Thyroid gland (tissue), 4 donors: ENCODE results near the gene DPP3. TPM values are rescaled to one million over a fixed set of nuclear protein-coding genes. Genes with fewer than 3 reads are reported as not detected.
"Not testable (repeated sequence)": the region's sequence is repeated elsewhere in the genome, so short reads cannot be mapped to it uniquely, and the experiment has no call there.

Experiments used
- DNase-seq, 2 donors: peaks; one replicate each; pipeline ENCODE4 v3.0.0-alpha.2; 2019
- H3K27ac ChIP-seq, 3 donors: fragments of 200-600 bp; sonication (generic); 1 replicate in 2 of 3; 2 replicates in 1 of 3; pipeline ENCODE4 v1.5.1; 2016 to 2019; ENCODE audit warnings: mild to moderate bottlenecking in 1 of 3, moderate library complexity in 1 of 3
- H3K27me3 ChIP-seq: fragments of 200-600 bp; sonication (generic); one replicate; pipeline ENCODE4 v1.5.1; 2019
- H3K36me3 ChIP-seq, 2 donors: fragments of 200-600 bp; sonication (generic); one replicate each; pipeline ENCODE4 v1.5.1; 2016 to 2019
- H3K4me1 ChIP-seq, 2 donors: fragments of 200-600 bp; sonication (generic); one replicate each; pipeline ENCODE4 v1.5.1; 2017 to 2019
- H3K4me3 ChIP-seq, 3 donors: fragments of 200-600 bp; sonication (generic); replicated peaks in 1 of 3; 1 replicate in 2 of 3; 2 replicates in 1 of 3; pipeline ENCODE4 v1.5.1; 2016; ENCODE audit warnings: mild to moderate bottlenecking in 1 of 3
- H3K9me3 ChIP-seq: fragments of 200-600 bp; sonication (generic); one replicate; pipeline ENCODE4 v1.5.1; 2017
- POLR2A ChIP-seq, 2 donors: fragments of 450-650 bp; IDR thresholded peaks; one replicate each; pipeline ENCODE4 v1.6.1; 2017; ENCODE audit warnings: antibody characterized with exemption in 2 of 2, mild to moderate bottlenecking in 2 of 2, moderate library complexity in 1 of 2
- WGBS, 2 donors: methylation state at CpG; one replicate each; pipeline ENCODE4 v1.1.5; 2017; 5-methylcytosine and 5-hydroxymethylcytosine counted together
- intact Hi-C: fragments of 100-400 bp; cut with DNase I; formaldehyde crosslinking; loops from one replicate; pipeline ENCODE4 v1.15.1; 2023
- total RNA-seq, 4 donors: library from RNA; depleted of rRNA; stranded (reverse); fragments of >200 nt; gene quantifications; one replicate each; pipeline ENCODE4 v1.2.3, GENCODE V29; 2016
- TF ChIP-seq, protein P1 (sequence below), 6 experiments: fragments of 200-600 bp in 3 of 6; fragments of 450-650 bp in 3 of 6; sonication (generic) in 3 of 6; IDR thresholded peaks; one replicate each; pipeline ENCODE4 v1.5.1; 2016 to 2019; ENCODE audit warnings: antibody characterized with exemption in 6 of 6, mild to moderate bottlenecking in 2 of 6, inconsistent platforms in 1 of 6, moderate library complexity in 1 of 6

Gene DPP3, protein sequence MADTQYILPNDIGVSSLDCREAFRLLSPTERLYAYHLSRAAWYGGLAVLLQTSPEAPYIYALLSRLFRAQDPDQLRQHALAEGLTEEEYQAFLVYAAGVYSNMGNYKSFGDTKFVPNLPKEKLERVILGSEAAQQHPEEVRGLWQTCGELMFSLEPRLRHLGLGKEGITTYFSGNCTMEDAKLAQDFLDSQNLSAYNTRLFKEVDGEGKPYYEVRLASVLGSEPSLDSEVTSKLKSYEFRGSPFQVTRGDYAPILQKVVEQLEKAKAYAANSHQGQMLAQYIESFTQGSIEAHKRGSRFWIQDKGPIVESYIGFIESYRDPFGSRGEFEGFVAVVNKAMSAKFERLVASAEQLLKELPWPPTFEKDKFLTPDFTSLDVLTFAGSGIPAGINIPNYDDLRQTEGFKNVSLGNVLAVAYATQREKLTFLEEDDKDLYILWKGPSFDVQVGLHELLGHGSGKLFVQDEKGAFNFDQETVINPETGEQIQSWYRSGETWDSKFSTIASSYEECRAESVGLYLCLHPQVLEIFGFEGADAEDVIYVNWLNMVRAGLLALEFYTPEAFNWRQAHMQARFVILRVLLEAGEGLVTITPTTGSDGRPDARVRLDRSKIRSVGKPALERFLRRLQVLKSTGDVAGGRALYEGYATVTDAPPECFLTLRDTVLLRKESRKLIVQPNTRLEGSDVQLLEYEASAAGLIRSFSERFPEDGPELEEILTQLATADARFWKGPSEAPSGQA
- total RNA-seq, result 10 to 100 TPM; 10.9 to 38.7 (median 35.8) TPM

DNA sequence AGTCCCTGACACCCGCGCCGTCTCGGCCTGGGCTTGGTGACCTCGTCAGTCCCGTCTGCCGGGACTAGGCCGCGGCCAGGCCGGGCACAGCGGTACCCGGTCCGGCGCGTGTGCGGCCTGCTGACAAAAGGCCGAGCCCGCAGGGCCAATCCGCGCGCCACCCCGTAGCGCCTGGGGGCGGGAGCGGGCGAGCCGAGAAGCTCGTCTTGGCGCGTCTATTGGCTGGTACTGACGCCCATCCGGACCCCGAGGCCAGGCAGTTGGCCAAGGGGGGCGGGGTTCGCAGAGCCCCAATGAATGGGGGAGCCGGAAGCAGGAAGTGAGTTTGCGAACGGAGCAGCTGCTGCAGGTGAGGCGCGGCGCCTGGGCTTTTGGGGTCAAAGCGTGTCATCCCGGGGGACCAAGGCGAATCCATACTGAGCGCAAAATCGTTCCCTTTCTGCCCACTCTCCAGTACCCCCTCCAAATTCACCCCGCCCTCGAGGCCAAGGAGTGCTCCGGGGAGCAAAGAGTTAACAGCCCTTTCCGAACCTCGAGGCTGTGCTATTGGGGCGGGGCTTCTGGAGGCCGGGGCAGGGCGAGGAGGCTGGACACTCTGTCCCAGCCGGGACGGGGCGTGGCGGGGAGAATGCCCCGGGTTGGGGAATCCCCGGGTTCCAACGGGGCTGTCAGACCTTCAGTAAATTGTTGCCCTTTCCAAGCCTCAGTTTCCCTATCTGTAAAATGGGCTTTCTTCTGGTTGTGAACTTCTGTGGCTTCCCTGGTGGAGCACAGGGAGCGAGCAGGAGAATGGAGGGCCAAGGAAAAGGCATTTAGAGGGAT, at the start of gene DPP3:
TSS of gene DPP3 (plus strand) at position 318 of the 822 bp plus-strand sequence. CDS start 1,767 bp downstream, outside the sequence.
- Histone ChIP-seq H3K27ac (peak within 1 kb of the TSS; percentile 34 to 92 (median 67)), H3K27me3 (no peaks in the 10 kb centered on the region), H3K4me1 (peaks cover 5 to 18% of the 10 kb centered on the region in 2 donors), H3K4me3 (peak within 1 kb of the TSS; percentile 52 to 75 (median 69)), H3K36me3 (no peaks in the 10 kb centered on the region), H3K9me3 (no peaks in the 10 kb centered on the region)
- intact Hi-C loops, result no loop called here
- WGBS, 2 donors, result 2 to 4% methylated on average over 18 to 28 of the region's 62 CpGs
- TF ChIP-seq POLR2A (IDR thresholded peaks at IDR 0.05), result peak in 1 of 2 donors; percentile 91
- TF ChIP-seq, protein P1, sequence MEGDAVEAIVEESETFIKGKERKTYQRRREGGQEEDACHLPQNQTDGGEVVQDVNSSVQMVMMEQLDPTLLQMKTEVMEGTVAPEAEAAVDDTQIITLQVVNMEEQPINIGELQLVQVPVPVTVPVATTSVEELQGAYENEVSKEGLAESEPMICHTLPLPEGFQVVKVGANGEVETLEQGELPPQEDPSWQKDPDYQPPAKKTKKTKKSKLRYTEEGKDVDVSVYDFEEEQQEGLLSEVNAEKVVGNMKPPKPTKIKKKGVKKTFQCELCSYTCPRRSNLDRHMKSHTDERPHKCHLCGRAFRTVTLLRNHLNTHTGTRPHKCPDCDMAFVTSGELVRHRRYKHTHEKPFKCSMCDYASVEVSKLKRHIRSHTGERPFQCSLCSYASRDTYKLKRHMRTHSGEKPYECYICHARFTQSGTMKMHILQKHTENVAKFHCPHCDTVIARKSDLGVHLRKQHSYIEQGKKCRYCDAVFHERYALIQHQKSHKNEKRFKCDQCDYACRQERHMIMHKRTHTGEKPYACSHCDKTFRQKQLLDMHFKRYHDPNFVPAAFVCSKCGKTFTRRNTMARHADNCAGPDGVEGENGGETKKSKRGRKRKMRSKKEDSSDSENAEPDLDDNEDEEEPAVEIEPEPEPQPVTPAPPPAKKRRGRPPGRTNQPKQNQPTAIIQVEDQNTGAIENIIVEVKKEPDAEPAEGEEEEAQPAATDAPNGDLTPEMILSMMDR (IDR thresholded peaks at IDR 0.05), result no peak
- peak; percentile 99 for DNase-seq

DNA sequence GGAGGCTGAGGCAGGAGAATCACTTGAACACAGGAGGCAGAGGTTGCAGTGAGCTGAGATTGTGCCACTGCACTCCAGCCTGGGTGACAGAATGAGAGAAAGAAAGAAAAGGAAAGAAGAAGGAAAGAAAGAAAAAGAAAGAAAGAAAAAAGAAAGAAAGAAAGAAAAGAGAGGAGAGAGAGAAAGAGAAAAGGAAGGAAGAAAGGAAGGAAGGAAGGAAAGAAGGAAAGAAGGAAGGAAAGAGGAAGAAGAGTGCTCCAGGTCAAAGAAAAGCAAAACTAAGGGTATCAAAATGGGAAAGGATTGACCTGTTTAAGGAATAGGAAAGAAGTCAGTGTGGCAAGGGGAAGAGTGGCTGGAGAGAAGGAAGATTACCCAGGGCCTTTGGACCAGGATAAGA, 48.9 kb upstream of the DPP3 start:
- H3K4me3 ChIP-seq, H3K27me3 ChIP-seq, H3K4me1 ChIP-seq, DNase-seq, H3K9me3 ChIP-seq, H3K27ac ChIP-seq: not testable (repeated sequence)
- peaks cover 6 to 13% of the 10 kb centered on the region in 2 donors for H3K36me3 ChIP-seq
- intact Hi-C loops, result loop anchor here (2.0 kb wide), 1 partner anchor 22 kb away; no protein-coding TSS in a partner anchor

DNA sequence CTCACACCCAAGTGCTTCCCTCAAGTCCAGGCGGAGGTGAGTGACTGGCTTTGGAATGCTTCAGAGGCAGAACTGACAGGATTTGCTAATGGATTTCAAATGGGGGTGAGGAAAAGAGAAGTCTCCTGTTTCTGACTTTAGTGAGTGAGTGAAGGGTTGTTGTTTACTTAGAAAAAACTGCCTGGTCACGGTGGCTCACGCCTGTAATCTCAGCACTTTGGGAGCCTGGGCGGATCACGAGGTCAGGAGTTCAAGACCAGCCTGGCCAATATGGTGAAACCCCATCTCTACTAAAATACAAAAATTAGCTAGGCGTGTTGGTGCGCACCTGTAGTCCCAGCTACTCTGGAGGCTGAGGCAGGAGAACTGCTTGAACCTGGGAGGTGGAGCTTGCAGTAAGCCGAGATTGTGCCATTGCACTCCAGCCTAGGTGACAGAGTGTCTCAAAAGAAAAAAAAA, 48.3 kb upstream of the DPP3 start:
- H3K4me3 ChIP-seq, H3K27me3 ChIP-seq, H3K9me3 ChIP-seq, H3K27ac ChIP-seq, H3K4me1 ChIP-seq, DNase-seq: not testable (repeated sequence)
- intact Hi-C loops, result loop anchor here (2.0 kb wide), 1 partner anchor 23 kb away; no protein-coding TSS in a partner anchor
- H3K36me3 ChIP-seq, result peaks cover 6 to 13% of the 10 kb centered on the region in 2 donors
- 83 to 88% methylated on average over 8 of the region's 8 CpGs for WGBS, 2 donors

DNA sequence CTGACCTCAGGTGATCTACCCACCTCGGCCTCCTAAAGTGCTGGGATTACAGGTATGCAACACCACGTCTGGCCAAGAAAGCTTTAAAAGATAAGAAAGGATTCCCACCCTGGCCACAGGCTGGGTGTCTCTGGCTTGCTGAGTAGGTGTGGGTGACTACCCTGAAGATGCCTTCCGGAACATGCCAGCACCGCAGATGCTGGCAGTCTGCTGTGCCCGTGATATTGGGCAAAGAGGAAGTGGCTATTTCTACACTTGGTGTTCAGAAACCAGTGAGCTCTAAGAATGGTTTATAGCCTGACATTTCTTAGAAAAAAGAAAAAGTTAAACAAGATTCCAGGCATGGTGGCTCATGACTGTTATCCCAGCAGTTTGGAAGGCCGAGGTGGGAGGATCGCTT, 47.6 kb upstream of the DPP3 start:
- H3K4me3 ChIP-seq, result no peak overlapping the region
- intact Hi-C loops, result no loop called here
- H3K27ac ChIP-seq, result no peak overlapping the region
- TF ChIP-seq POLR2A (IDR thresholded peaks at IDR 0.05), result no peak
- TF ChIP-seq, protein P1 (IDR thresholded peaks at IDR 0.05), result no peak
- 91 to 96% methylated on average over 7 of the region's 7 CpGs for WGBS, 2 donors
- H3K9me3 ChIP-seq, result no peaks in the 10 kb centered on the region
- peaks cover 0 to under 1% of the 10 kb centered on the region in 2 donors for H3K4me1 ChIP-seq
- H3K36me3 ChIP-seq, result peaks cover 6 to 13% of the 10 kb centered on the region in 2 donors
- DNase-seq, result no peak
- no peaks in the 10 kb centered on the region for H3K27me3 ChIP-seq

DNA sequence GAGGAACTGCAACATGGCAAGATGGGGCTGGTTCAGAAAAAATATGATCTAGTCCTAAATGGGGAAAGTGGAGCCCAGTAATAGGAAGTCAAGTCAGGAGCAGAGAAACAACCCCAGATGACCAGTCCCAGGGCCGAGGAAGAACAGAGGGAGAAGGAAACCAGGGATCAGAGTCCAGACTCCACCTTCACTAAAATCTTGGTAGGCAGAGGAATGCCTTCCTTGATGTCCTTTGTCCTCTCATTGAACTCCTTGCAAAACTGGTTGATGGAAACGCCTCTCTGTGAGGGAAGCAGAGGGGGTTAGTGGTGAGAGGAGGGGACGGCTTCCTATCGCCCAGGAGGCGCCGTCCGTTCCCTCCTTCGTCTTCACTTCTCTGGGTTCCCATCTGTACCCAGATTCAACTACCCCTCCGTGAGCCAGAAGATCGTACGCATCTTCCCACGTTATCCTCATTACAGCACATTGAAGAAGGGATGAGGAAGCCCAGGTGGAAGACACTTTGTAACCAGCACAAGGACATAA, 42.2 kb upstream of the DPP3 start:
- H3K4me3 ChIP-seq, result peak overlapping the region; percentile 41 to 86 (median 86)
- H3K9me3 ChIP-seq, result no peaks in the 10 kb centered on the region
- TF ChIP-seq, protein P1 (IDR thresholded peaks at IDR 0.05), result no peak
- no peak for TF ChIP-seq POLR2A (IDR thresholded peaks at IDR 0.05)
- H3K4me1 ChIP-seq, result peaks cover 4 to 7% of the 10 kb centered on the region in 2 donors
- WGBS, 2 donors, result 8 to 9% methylated on average over 12 of the region's 12 CpGs
- H3K27me3 ChIP-seq, result no peaks in the 10 kb centered on the region
- no peak for DNase-seq
- peaks cover 6 to 13% of the 10 kb centered on the region in 2 donors for H3K36me3 ChIP-seq
- peak overlapping the region in 2 of 3 donors; percentile 83 to 87 for H3K27ac ChIP-seq
- intact Hi-C loops, result no loop called here
